Amniotic stem cell (primary cell): ENCODE results near the gene VAMP1.
"Not testable (repeated sequence)": the region's sequence is repeated elsewhere in the genome, so short reads cannot be mapped to it uniquely, and the experiment has no call there.

ENCODE experiments used
- DNase-seq: peaks from one replicate; lab custom pipeline; 2025; lab: John Stamatoyannopoulos, UW

The VAMP1 gene

DNA sequence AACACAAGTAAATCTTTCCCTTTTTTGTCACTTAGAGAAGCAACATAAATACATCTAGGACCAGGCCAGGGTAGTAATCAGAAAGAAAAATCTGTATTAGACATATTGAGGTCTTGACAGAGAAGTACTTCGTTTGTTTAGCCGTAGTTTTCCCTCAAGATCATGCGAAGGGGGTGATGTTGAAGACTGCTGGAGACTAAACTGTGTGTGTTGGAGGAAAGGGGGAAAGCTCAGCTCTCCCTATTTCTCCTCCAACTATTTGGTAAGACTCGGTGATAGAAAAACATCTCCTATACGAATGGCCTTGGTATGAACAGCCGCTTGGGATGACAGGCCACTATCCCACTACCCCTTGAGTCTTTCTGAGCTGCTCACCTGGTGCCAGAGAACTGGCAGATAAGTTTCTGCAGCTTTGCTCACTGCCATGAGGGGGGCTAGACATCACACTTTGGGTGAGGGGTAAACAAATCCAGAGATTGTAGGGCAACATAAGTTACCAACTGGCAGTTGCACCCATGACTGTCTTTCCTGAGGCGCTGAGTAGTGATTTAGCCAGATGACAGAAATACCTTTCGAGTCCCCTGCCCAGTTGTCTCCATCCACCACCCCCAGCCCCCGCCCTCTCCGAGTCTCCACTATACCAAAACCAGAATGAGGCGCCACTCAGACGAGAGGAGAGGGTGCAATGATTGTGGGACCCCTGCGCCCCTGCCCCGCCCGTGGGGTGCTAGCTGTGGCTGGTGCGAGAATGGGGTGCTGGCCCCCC is 685 bp downstream of the VAMP1 start:
- DNase-seq = no peak

DNA sequence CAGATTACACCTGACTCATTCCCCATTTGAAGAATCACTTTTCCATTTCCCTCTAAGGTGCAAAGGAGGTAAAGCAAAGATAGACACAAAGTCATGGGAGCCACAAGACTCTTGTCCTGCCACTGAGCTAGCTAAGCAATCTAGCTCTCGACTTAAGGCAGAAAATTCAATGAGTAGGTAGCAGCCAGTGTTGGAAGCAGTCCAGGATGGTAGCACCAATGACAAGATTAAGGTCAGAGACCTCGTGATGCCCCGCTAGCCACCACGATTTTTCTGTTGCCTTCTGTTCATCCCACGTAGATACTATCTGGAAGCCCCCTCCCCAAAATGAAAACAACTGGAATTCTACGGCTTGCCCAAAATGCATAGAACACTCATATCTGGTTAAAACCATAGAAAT is 1.4 kb downstream of the VAMP1 start:
- DNase-seq = no peak

DNA sequence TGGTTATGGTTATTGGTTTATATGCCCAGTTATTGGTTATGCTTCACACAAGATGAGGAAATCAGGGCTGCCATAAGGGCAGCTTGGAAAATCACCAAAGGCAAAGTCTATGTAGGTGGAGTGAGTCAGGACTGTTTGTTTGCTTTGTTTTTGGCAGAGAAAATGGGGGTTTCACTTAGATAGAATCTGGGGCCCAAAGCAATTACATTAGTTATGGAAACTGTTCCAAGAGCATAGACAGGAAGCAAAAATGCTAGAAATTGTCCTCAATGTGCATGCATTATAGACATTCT is 2.2 kb downstream of the VAMP1 start:
- DNase-seq = no peak

DNA sequence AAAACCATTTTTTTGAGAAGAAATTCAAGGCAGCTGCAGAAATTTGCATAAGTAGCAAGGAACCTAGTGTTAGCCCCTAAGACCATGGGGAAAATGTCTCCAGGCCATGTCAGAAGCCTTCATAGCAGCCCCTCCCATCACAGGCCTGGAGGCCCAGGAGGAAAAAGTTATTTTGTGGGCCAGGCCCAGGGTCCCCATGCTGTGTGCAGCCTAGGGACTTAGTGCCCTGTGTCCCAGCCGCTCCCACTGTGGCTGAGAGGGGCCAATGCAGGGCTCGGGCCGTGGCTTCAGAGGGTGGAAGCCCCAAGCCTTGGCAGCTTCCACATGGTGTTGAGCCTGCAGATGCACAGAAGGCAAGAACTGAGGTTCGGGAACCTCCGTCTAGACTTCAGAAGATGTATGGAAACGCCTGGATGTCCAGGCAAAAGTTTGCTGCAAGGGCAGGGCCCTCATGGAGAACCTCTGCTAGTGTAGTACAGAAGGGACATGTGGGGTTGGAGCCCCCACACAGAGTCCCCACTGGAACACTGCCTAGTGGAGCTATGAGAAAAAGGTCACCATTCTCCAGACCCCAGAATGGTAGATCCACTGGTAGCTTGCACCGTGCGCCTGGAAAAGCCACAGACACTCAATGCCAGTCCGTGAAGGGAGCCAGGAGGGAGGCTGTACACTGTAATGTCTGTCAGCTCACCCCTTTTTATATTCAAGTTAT is 2.8 kb downstream of the VAMP1 start:
- DNase-seq = not testable (repeated sequence)

DNA sequence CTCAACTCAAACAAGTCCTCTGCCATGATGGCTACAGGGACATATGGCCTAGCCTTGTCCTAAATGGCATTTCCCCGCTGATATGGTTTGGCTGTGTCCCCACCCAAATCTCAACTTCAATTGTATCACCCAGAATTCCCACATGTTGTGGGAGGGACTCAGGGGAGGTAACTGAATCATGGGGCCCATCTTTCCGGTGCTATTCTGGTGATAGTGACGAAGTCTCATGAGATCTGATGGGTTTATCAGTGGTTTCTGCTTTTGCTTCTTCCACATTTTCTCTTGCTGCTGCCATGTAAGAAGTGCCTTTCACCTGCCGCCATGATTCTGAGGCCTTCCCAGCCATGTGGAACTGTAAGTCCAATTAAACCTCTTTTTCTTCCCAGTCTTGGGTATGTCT is 3.7 kb downstream of the VAMP1 start:
- not testable (repeated sequence) for DNase-seq

DNA sequence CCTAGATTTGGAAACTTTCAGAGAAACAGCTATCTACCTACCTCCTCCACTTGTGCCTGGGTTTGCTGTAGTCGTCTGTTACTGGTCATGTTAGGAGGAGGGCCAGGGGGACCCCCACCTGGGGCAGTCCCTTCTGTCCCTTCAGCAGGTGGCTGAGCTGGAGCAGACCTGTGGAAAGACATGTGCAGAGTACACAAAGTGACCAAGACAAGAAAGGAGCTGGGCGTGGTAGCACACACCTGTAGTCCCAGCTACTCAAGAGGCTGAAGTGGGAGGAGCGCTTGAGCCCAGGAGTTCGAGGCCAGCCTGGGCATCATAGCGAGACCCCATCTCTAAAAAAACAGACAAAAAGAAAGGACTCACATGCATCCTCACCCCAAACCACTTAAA is 4.3 kb downstream of the VAMP1 start:
- no peak for DNase-seq

DNA sequence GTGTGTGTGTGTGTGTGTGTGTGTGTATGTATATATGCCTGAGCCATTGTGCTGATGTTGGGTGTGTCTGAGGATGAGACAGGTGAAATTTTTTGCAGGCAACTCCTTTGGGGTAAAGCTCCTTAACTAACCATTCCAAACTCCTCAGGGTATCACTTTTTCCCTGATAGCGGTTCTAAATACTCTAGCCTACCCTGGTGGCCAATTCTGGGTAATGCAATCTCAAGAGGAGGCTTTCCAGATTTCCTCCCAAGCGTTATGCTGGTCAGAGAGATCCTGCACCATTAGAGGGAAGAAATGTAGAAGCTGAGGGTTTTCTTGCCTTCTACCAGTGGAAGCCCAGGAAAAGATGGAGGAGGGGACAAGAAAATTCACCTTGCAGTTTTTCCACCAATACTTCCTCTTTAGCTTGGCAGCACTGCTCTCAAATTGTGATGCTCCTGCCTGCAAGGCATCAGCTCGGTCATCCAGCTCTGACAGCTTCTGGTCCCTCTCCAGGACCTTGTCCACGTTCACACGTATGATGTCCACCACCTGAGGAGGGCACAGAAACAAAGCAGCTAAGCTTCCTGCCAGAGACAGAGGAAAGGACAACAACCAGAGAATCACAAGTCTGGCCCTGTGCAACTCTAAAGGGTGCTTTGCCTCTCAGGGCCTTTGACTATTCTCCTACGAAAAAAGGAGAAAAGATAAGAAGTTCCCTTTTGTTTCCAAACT is 4.9 kb downstream of the VAMP1 start:
- peak; percentile 70 for DNase-seq

DNA sequence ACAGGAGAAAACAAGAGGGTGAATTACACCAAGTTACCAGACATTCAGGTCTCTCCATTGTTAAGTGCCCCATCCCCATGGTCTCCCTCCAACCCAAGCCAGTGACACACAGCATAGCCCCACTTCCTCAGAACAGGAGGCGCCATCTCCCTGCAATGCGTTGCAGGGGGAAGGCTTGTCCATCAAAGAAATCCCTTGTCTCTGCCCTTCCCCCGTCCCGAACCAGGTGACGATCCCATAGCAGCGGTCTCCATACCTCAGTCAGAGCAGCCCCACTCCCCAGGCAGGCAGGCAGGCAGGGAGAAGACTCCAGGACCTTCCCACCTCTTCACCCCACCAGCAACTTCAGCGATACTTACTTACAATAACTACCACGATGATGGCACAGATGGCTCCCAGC is 5.9 kb downstream of the VAMP1 start:
- no peak for DNase-seq

DNA sequence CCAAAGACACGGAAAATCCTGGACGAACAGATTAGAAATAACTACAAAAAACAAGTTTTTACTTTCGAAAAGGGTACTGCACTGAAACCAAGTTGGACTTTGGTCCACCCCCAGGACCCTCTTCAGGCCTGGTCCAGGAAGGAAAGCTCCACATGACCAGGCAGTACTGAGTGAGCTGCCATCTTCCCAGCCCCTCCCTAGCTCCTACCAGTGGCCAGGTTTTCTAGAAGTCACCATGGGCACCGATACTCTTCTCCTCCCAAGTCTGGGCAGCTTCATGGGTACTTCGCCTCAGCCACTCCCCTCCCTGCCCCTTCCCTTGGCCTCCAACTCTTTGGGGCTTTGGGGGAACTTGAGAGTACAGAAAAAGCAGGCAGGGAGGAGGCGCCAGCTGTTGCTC is 6.6 kb downstream of the VAMP1 start:
- no peak for DNase-seq

DNA sequence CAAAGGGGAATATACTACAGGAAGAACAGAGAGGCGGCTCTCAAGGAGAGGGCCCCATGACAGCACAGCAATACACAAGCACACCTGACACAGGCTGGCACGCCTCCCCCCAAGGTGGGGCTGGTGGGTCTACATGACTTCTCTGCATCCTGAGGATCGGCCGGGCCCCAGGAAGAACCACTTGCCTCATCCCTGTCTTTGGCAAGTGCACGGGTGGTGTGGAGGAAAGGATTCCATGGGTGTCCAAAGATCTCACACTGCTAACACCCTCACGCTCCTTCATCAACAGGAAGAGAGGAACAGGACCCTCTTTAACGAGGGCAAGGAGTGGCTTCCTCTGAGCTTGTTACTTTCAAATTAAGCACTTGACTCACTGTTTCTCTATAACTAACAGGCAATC is 7.3 kb downstream of the VAMP1 start:
- no peak for DNase-seq

DNA sequence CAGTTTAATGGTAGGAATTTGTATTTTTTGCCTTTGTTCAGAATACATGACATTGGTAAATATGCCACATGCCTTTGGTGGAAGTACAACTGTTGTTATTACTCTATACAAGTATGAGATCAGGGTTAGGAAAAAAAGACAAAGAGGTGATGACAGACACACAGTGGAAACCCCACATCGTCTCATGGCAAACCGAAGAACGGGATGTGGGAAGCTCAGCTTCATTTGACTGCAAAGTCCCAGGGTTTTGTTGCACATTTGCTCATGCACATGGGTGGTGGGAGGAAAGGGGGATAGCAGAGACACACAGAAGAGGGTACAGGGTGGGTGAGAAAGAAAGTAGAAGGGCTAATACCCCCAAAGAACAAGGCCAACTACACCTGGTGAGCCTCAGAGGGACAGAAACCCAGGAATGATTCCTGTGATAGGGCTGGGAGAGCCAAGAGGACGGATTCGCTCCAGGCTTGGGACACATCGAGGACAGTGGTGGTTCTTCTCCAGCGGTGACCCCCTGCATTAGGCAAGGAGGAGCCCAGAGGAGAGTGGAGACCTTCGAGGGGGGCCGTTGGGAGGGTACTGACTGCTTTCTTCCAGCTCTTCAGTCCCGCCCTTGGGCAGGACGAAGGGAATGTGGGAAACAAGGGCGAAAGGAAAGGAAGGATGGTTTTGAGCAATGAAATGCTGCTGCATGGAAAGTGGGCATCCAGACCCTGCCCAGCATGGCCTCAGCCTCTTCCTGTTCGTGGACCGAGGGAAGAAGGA is 8.1 kb downstream of the VAMP1 start:
- DNase-seq = no peak

DNA sequence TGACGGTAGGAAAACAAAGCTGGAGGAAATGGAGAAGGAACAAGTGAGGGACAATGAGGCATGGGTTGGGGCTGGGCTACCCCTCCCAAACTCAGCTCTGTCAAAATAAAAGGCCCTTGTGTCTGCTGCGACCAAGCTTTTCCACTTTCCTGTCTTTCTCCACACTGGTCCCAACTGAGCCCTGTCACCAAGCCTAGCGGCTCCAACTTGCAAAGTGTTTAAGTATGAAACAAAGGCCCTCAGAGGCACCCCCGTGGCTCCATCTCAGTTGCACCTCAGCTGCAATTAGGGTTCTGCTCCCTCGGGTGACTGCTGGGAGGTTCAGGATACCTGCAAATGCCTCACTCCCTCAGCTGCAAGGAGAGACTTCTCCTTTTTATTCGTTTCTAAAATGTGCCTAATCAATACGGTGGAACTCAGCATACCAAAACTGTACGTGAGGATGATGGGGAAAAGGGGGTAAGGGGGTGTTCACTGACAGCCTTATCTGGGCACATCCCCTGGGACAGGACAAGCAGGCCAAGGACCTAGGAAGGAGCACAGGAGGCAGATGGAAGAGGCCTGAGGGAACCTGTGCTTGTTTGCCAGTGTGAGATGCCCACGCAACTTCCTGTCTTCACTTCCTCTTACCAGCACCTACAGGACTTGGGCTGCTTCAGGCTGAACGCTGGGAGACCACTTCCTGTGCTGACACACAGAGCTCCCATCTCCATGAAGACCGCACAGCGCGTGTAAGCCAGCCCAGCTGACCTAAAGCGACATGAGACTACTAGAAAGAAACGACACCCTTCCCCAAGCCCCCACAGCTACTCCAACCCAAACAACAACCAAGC is 8.9 kb downstream of the VAMP1 start:
- no peak for DNase-seq

DNA sequence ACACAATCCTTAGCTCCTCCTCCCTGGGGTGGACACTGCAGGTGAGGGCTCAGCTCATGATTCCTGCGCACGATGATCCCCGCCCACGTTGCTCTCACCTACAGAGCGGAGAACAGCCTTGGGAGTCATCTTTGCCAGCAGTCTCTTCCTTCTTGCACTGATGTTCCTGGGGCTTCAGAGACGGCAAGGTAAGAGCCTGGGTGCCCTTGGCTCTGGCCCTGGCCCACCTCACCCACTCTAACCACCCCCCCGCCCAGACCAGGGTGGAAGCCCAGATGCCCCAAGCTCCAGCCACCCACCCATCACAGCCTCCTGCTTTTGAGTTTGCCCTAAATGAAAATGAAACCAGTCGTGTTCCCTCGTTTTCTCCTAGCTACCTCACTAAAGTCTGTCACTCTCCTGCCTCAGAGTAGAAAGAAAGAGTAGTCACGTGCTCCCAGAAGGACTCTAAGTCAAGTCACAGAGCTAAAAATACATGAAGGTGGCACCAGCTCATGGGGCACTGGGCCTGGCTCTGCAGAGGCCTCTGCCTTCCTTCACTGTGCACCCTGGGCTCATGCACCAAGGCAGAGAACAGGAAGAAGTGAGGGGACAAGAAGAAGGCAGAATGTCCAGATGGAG is 9.6 kb downstream of the VAMP1 start:
- DNase-seq = no peak

DNA sequence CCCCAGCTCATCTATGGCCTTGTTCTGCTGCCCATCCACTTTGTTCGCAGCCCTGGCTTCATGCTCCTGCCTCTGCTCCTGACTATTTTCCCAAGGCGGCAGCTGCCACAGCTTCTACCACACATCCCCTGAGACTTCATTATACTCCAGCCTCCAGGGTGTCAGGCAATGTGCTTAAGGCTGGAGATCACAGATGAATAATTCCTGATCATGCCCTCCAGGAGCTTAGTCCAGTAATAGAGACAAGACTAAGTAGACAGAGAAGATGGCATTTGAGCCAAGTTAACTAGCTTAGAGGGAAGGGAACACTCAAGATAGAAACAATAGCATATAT is 11.5 kb downstream of the VAMP1 start:
- no peak for DNase-seq

DNA sequence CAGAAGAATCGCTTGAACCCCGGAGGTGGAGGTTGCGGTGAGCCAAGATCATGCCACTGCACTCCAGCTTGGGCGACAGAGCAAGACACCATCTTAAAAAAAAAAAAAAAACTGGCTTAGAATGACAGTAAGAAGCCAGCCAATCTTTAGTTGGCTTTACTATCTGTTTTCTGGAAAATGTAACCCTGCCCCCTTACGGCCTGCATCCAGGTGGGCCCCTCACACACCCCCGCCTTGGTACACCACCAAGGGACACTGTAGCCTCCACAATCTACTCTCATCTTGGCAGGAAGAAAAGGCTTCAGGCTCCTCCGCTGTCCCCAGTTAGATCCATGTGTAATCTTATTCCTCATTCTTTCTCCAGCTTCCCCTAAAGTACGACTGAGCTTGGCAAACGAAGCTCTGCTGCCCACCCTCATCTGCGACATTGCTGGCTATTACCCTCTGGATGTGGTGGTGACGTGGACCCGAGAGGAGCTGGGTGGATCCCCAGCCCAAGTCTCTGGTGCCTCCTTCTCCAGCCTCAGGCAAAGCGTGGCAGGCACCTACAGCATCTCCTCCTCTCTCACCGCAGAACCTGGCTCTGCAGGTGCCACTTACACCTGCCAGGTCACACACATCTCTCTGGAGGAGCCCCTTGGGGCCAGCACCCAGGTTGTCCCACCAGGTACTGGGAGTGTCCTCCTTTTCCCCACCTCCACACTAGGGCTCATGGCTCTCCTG is 12.0 kb downstream of the VAMP1 start:
- DNase-seq = no peak

DNA sequence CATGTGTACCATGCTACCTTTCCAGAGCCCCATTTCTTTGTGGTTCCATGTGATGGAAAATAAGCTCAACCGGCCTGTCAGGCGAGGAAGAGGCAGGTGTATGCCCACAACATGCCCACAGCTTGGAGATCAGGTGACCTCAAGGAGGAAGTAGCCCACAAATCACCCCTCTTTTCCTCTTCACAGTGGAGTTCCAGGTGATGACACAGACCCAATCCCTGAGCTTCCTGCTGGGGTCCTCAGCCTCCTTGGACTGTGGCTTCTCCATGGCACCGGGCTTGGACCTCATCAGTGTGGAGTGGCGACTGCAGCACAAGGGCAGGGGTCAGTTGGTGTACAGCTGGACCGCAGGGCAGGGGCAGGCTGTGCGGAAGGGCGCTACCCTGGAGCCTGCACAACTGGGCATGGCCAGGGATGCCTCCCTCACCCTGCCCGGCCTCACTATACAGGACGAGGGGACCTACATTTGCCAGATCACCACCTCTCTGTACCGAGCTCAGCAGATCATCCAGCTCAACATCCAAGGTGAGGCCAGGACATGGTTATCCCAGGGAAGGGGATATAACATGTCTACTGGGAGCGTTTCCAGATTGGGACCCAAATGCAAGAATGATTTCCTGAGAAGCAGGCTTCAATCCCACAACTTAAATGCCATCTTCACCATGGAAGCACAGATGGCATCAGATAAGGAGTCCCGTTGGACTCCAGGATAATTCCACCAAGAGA is 13.1 kb downstream of the VAMP1 start:
- DNase-seq = no peak

DNA sequence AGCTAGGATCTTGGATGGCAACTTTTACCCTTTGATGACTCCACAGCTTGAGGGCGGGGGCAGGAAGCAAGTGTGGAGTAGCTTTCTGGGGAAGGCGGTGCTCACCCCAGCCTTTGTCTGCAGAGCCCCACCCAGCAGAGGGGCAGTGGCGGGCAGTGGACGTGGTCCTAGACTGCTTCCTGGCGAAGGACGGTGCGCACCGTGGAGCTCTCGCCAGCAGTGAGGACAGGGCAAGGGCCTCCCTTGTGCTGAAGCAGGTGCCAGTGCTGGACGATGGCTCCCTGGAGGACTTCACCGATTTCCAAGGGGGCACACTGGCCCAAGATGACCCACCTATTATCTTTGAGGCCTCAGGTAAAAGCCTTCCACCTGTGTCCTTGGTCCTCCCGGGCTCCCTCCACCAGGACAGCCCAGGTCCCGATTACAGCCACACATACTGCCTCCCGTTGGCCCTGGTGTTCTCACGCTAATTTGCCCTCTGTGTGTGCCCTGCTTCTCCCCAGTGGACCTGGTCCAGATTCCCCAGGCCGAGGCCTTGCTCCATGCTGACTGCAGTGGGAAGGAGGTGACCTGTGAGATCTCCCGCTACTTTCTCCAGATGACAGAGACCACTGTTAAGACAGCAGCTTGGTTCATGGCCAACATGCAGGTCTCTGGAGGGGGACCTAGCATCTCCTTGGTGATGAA is 17.4 kb downstream of the VAMP1 start:
- DNase-seq = no peak

DNA sequence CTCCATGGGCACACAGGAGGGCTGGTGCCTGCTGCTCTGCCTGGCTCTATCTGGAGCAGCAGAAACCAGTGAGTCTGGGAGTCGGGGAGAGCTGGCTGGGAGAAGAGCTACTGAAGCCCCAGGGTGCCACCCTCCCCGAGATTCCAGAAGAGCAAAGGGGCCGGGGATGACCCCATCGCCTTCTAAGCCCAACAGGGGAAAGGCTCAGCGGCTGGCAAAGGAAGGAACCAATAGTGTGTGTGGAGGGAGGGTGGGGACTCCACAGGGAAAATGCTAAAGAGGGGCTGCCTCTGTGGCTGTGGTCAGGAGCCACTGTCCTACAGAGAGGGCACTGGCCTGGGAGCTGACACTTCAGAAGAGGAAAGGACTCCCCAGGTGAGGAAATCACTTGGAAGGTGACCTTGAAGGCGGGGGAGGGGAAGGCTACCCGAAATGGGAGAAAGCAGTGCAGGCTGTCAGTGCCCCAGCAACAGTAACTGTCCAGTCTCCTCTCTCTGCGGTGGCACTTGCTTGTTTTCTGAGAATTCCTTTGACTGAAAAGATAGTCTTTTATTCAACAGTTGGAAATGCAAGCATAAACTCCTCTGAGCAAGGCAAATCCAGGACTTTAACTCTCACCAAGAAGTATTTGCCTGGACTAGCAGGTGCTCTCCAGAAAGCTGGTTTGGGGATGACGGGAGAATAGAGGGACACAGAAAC is 18.1 kb downstream of the VAMP1 start:
- no peak for DNase-seq
